CD4-positive, alpha-beta memory T cell (primary cell): ENCODE data around the gene MYO18B. TPM values are rescaled to one million over a fixed set of nuclear protein-coding genes. Genes with fewer than 3 reads are reported as not detected.

Experiments
- CTCF ChIA-PET: fragments of 350-600 bp; sonication (Branson Sonifier 250); formaldehyde crosslinking; loops from one replicate; lab custom pipeline; 2021; ENCODE audit warnings: inconsistent platforms; ENCODE audit not compliant: partially characterized antibody; lab: Charles Lee
- POLR2A ChIA-PET: fragments of 350-600 bp; sonication (Branson Sonifier 250); formaldehyde crosslinking; loops from one replicate; lab custom pipeline; 2021; ENCODE audit not compliant: partially characterized antibody; lab: Charles Lee
- DNase-seq, 5 donors: peaks; one replicate each; pipeline versions ENCODE4 v3.0.0 to v3.0.0-alpha.2; 2020 to 2022; ENCODE audit warnings: mixed read lengths in 1 of 5
- H3K27ac ChIP-seq: one replicate; pipeline ENCODE4 v1.7.0; 2013; ENCODE audit warnings: low read depth, low read length
- H3K27me3 ChIP-seq: 2 replicates; pipeline ENCODE4 v1.7.0; 2013; ENCODE audit warnings: mild to moderate bottlenecking, low read length, moderate library complexity; ENCODE audit not compliant: insufficient read depth
- H3K36me3 ChIP-seq: 2 replicates; pipeline ENCODE4 v1.7.0; 2013; ENCODE audit warnings: mild to moderate bottlenecking, low read length, moderate library complexity; ENCODE audit not compliant: insufficient read depth
- H3K4me1 ChIP-seq: 2 replicates; pipeline ENCODE4 v1.7.0; 2013; ENCODE audit warnings: mild to moderate bottlenecking, low read length, moderate library complexity; ENCODE audit not compliant: insufficient read depth
- H3K4me3 ChIP-seq, 2 donors: one replicate each; pipeline ENCODE4 v1.7.0; 2013; ENCODE audit warnings: low read length in 2 of 2, mild to moderate bottlenecking in 1 of 2
- H3K9me3 ChIP-seq, 2 donors: one replicate each; pipeline ENCODE4 v1.7.0; 2013; ENCODE audit warnings: low read length in 2 of 2, control low read depth in 1 of 2; ENCODE audit not compliant: control insufficient read depth in 1 of 2
- H3K27ac Mint-ChIP-seq, 7 donors: one replicate each; pipeline ENCODE4 v1.8.0; 2020 to 2021; ENCODE audit warnings: mixed read lengths in 7 of 7, mild to moderate bottlenecking in 6 of 7, inconsistent platforms in 3 of 7, moderate library complexity in 3 of 7
- H3K27me3 Mint-ChIP-seq, 2 donors: one replicate each; pipeline ENCODE4 v1.8.0; 2020 to 2021; ENCODE audit warnings: mixed read lengths in 2 of 2
- H3K36me3 Mint-ChIP-seq, 2 donors: one replicate each; pipeline ENCODE4 v1.8.0; 2020 to 2021; ENCODE audit warnings: mixed read lengths in 2 of 2, inconsistent platforms in 1 of 2, mild to moderate bottlenecking in 1 of 2
- H3K4me1 Mint-ChIP-seq, 4 donors: one replicate each; pipeline ENCODE4 v1.8.0; 2020 to 2021; ENCODE audit warnings: mixed read lengths in 4 of 4, mild to moderate bottlenecking in 1 of 4
- H3K4me3 Mint-ChIP-seq, 8 donors: one replicate each; pipeline ENCODE4 v1.8.0; 2020 to 2021; ENCODE audit warnings: mixed read lengths in 8 of 8, mild to moderate bottlenecking in 7 of 8, moderate library complexity in 6 of 8, inconsistent platforms in 3 of 8
- H3K9me3 Mint-ChIP-seq, 8 donors: one replicate each; pipeline ENCODE4 v1.8.0; 2020 to 2021; ENCODE audit warnings: mixed read lengths in 8 of 8, mild to moderate bottlenecking in 5 of 8, inconsistent platforms in 3 of 8, moderate library complexity in 1 of 8
- intact Hi-C: fragments of 100-400 bp; cut with micrococcal nuclease; formaldehyde crosslinking; loops from one replicate; pipeline ENCODE4 v1.15.1; 2023
- polyA plus RNA-seq, 2 donors: library from polyadenylated mRNA; unstranded; fragments of 300-500 nt; fragmentation: Illumina TruSeq; gene quantifications; one replicate each; pipeline ENCODE4 v1.2.3, GENCODE V29; 2021
- total RNA-seq, 2 experiments: library from RNA; stranded (reverse); gene quantifications; one replicate each; pipeline ENCODE4 v1.2.3, GENCODE V29; 2021

The MYO18B gene
- total and polyA plus RNA-seq, 4 experiments from 2014 or later: 0.02 to 0.26 (median 0.19) TPM; not detected in 1

DNA sequence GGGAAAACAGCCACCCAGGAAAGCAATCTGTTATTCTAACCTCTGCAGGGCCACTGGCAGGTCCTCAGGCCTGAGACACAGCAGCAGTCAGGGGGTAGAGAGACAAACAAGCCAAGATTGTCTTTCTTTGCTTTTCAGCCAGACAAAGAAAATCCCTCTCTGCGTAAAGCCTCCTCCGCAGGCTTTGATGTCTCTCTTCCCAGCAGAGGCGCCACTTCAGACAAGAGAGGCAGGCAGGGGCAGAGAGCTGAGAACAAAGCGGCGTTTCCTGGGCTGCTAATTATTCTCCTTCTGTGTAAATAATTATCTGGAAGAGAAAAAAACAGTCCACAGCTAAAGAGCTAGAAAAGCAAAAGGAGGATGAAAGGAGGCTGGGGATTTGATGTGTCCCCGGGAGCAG, 324.5 kb downstream of the MYO18B start:
- intact Hi-C loops: no loop called here
- H3K27me3 ChIP-seq: no peaks in the 10 kb centered on the region
- no peak overlapping the region for H3K4me3 Mint-ChIP-seq
- H3K36me3 ChIP-seq: no peaks in the 10 kb centered on the region
- no peak for DNase-seq
- H3K9me3 Mint-ChIP-seq: peaks cover 0 to 4% (median 0%) of the 10 kb centered on the region in 8 donors
- no peaks in the 10 kb centered on the region for H3K9me3 ChIP-seq
- ChIA-PET CTCF (no interaction called here), POLR2A (no interaction called here)
- no peaks in the 10 kb centered on the region for H3K36me3 Mint-ChIP-seq
- peaks cover 2 to 6% of the 10 kb centered on the region in 2 donors for H3K27me3 Mint-ChIP-seq
- H3K4me1 Mint-ChIP-seq: no peaks in the 10 kb centered on the region
- no peaks in the 10 kb centered on the region for H3K4me1 ChIP-seq
- no peak overlapping the region for H3K27ac ChIP-seq
- H3K4me3 ChIP-seq: no peak overlapping the region
- no peak overlapping the region for H3K27ac Mint-ChIP-seq

DNA sequence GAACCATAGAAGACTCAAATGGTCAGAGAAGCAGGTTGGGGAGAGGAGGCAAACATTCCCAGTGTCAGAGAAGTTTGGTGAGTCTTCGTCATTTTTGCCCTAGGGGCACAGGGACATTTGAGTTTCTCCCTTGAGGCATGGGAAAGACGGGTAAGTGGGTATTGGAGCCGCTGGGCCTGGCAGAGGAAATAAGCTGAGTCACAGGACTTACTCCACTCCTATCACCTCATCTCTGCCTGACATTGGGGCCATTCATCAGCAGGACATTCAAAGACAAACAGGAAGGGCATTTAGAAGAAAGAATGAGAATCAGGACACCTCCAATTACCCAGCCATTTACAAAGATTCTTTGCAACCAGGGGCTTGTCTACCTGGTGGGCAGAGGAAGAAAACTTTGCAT, 326.6 kb downstream of the MYO18B start:
- peak overlapping the region in 1 of 7 donors; percentile 16 for H3K27ac Mint-ChIP-seq
- no peaks in the 10 kb centered on the region for H3K36me3 ChIP-seq
- H3K36me3 Mint-ChIP-seq: no peaks in the 10 kb centered on the region
- H3K4me3 ChIP-seq: no peak overlapping the region
- intact Hi-C loops: no loop called here
- peaks cover 2 to 6% of the 10 kb centered on the region in 2 donors for H3K27me3 Mint-ChIP-seq
- peaks cover 0 to 4% (median 0%) of the 10 kb centered on the region in 8 donors for H3K9me3 Mint-ChIP-seq
- POLR2A ChIA-PET: no interaction called here
- no peaks in the 10 kb centered on the region for H3K9me3 ChIP-seq
- DNase-seq: no peak
- no peaks in the 10 kb centered on the region for H3K27me3 ChIP-seq
- no peak overlapping the region for H3K4me3 Mint-ChIP-seq
- H3K4me1 ChIP-seq: no peaks in the 10 kb centered on the region
- CTCF ChIA-PET: no interaction called here
- H3K27ac ChIP-seq: no peak overlapping the region
- no peaks in the 10 kb centered on the region for H3K4me1 Mint-ChIP-seq

DNA sequence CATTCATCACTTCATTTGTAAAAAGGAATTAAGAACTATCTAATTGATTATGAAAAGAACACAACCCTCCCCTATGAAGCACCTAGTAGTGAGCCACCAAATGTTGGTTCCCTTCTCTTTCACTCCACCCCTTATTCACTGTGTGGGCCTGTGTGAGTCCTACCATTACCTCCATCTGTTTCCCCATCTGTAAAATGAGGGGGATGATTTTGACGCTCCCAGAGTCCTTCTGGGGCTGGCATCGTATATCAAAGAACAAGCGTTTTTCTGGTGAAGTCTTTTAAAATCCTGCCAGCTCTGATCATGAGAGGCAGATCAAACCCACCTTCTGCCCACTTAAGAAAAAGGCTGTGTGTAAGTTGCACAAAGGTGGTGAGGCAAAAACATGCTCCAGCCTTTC, 330.6 kb downstream of the MYO18B start:
- Histone ChIP-seq H3K27ac (no peak overlapping the region), H3K36me3 (no peaks in the 10 kb centered on the region), H3K4me3 (no peak overlapping the region), H3K27me3 (no peaks in the 10 kb centered on the region), H3K9me3 (no peaks in the 10 kb centered on the region), H3K4me1 (no peaks in the 10 kb centered on the region)
- H3K9me3 Mint-ChIP-seq: peaks cover 0 to 5% (median 0%) of the 10 kb centered on the region in 8 donors
- no peak for DNase-seq
- CTCF ChIA-PET: no interaction called here
- no peaks in the 10 kb centered on the region for H3K36me3 Mint-ChIP-seq
- H3K4me1 Mint-ChIP-seq: no peaks in the 10 kb centered on the region
- H3K27ac Mint-ChIP-seq: no peak overlapping the region
- no peak overlapping the region for H3K4me3 Mint-ChIP-seq
- POLR2A ChIA-PET: no interaction called here
- H3K27me3 Mint-ChIP-seq: peaks cover 2 to 6% of the 10 kb centered on the region in 2 donors
- intact Hi-C loops: no loop called here

DNA sequence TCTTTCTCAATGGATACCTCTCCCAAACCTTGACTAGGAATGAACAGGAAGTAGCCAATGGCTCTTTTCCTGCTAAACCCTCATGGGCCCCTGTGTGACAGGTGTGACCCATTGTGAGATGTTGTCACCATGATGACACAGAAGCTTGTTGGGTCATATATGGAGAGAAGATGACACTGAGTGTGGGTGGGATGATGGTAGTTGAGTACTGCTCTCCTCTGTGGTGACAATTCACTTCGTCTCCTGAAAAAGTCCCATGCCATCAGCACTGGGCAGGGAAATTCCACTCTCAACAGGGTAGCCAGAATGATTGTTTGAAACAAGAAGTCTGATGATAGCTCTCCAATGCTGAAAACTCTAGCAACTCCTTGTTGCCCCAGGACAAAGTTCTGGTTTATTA, 333.3 kb downstream of the MYO18B start:
- no peaks in the 10 kb centered on the region for H3K36me3 Mint-ChIP-seq
- Histone ChIP-seq H3K4me1 (no peaks in the 10 kb centered on the region), H3K27ac (no peak overlapping the region), H3K27me3 (no peaks in the 10 kb centered on the region), H3K4me3 (no peak overlapping the region), H3K9me3 (no peaks in the 10 kb centered on the region), H3K36me3 (no peaks in the 10 kb centered on the region)
- no peak overlapping the region for H3K4me3 Mint-ChIP-seq
- intact Hi-C loops: no loop called here
- ChIA-PET CTCF (no interaction called here), POLR2A (no interaction called here)
- H3K9me3 Mint-ChIP-seq: peaks cover 0 to 11% (median 5%) of the 10 kb centered on the region in 8 donors
- DNase-seq: no peak
- peaks cover 6% of the 10 kb centered on the region in 2 donors for H3K27me3 Mint-ChIP-seq
- H3K4me1 Mint-ChIP-seq: no peaks in the 10 kb centered on the region
- H3K27ac Mint-ChIP-seq: no peak overlapping the region

DNA sequence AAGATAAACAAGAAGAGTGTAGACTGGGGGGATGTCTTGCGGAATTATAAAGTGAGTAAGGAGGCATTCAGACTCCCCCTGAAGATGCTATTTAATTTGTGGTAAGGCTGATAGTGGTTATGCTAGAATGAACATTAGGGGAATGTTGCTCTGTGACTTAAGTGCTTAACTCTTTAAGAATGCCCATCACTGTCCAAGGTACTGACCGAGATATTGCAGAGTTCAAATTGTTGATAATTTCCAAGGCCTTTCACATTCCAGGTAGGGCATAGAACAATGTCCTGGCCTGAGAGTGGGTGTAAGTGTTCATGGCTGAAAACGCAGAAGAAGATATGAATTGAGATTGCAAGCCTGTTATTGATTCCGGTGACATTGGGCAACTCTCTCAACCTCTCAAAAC, 337.0 kb downstream of the MYO18B start:
- Histone ChIP-seq H3K36me3 (no peaks in the 10 kb centered on the region), H3K27me3 (no peaks in the 10 kb centered on the region), H3K9me3 (no peaks in the 10 kb centered on the region), H3K27ac (no peak overlapping the region), H3K4me3 (no peak overlapping the region), H3K4me1 (no peaks in the 10 kb centered on the region)
- peaks cover 0 to 12% (median 4%) of the 10 kb centered on the region in 8 donors for H3K9me3 Mint-ChIP-seq
- H3K4me3 Mint-ChIP-seq: no peak overlapping the region
- ChIA-PET POLR2A (no interaction called here), CTCF (no interaction called here)
- intact Hi-C loops: no loop called here
- H3K4me1 Mint-ChIP-seq: no peaks in the 10 kb centered on the region
- no peaks in the 10 kb centered on the region for H3K36me3 Mint-ChIP-seq
- no peak overlapping the region for H3K27ac Mint-ChIP-seq
- peaks cover 2 to 6% of the 10 kb centered on the region in 2 donors for H3K27me3 Mint-ChIP-seq
- no peak for DNase-seq

Other genes starting within 250 kb of the MYO18B start
- 1 to 10 TPM; 2.9 to 3.2 TPM for gene GRK3, start 177.5 kb upstream of the MYO18B start, total RNA-seq
- gene GRK3, start 177.5 kb upstream of the MYO18B start, polyA plus RNA-seq: under 1 TPM; 0.11 to 0.13 TPM